GM19328 (cell line): ENCODE data around the gene NDRG2.

Experiments used
- ATAC-seq: cut with Tn5 transposase; IDR thresholded peaks from one replicate; pipeline ENCODE4 v1.9.1; 2021; ENCODE audit warnings: mild to moderate bottlenecking, moderate library complexity; ENCODE audit not compliant: unreplicated experiment

The NDRG2 gene

GRCh38 chr14:20978687-20979086 is 46.2 kb downstream of the NDRG2 start:
- no peak for ATAC-seq

GRCh38 chr14:20976291-20976690 is 48.6 kb downstream of the NDRG2 start:
- ATAC-seq, result no peak

GRCh38 chr14:20973501-20973900 is 51.4 kb downstream of the NDRG2 start:
- ATAC-seq, result no peak

- peak; percentile 31 for ATAC-seq
These were observed 53.2 kb downstream of the NDRG2 start for GRCh38 chr14:20971705-20972021.

- ATAC-seq, result peak; percentile 89
These were observed 53.7 kb downstream of the NDRG2 start for GRCh38 chr14:20970983-20971704.

GRCh38 chr14:20970647-20970982 is 54.2 kb downstream of the NDRG2 start:
- peak; percentile 9 for ATAC-seq

GRCh38 chr14:20969336-20969735 is 55.5 kb downstream of the NDRG2 start:
- ATAC-seq, result no peak
